NCI-H146 (cell line): ENCODE results near the gene FNDC7.
"Not testable (repeated sequence)": the region's sequence is repeated elsewhere in the genome, so short reads cannot be mapped to it uniquely, and the experiment has no call there.

Experiments used
- DNase-seq: peaks from one replicate; lab custom pipeline; 2025; lab: John Stamatoyannopoulos, UW

The FNDC7 gene

GRCh38 chr1:108712606-108713150 is at the start of gene FNDC7:
TSS of gene FNDC7 (plus strand) at chr1:108712908. CDS start at chr1:108712934, 26 bp downstream.
- peak; percentile 55 for DNase-seq

- no peak for DNase-seq
Measured at GRCh38 chr1:108663074-108663473, 49.6 kb upstream of the FNDC7 start.

GRCh38 chr1:108664481-108664880 is 48.2 kb upstream of the FNDC7 start:
- no peak for DNase-seq

GRCh38 chr1:108665067-108665466 is 47.6 kb upstream of the FNDC7 start:
- DNase-seq: no peak

- no peak for DNase-seq
Measured at GRCh38 chr1:108665771-108666170, 46.9 kb upstream of the FNDC7 start.

- not testable (repeated sequence) for DNase-seq
Measured at GRCh38 chr1:108667422-108667821, 45.3 kb upstream of the FNDC7 start.

- no peak for DNase-seq
Measured at GRCh38 chr1:108668777-108669176, 43.9 kb upstream of the FNDC7 start.

GRCh38 chr1:108669679-108670078 is 43.0 kb upstream of the FNDC7 start:
- no peak for DNase-seq

GRCh38 chr1:108670131-108670773 is 42.5 kb upstream of the FNDC7 start:
- no peak for DNase-seq

- DNase-seq: no peak
Measured at GRCh38 chr1:108671143-108671542, 41.6 kb upstream of the FNDC7 start.

GRCh38 chr1:108678706-108679105 is 34.0 kb upstream of the FNDC7 start:
- no peak for DNase-seq

- no peak for DNase-seq
Measured at GRCh38 chr1:108679586-108680213, 33.0 kb upstream of the FNDC7 start.

- DNase-seq: peak; percentile 53
Measured at GRCh38 chr1:108681701-108682100, 31.0 kb upstream of the FNDC7 start.

- peak; percentile 44 for DNase-seq
Measured at GRCh38 chr1:108685529-108685928, 27.2 kb upstream of the FNDC7 start.

GRCh38 chr1:108686614-108687313 is 25.9 kb upstream of the FNDC7 start:
- DNase-seq: no peak

- no peak for DNase-seq
Measured at GRCh38 chr1:108691128-108691941, 21.4 kb upstream of the FNDC7 start.

- DNase-seq: peak; percentile 93
Measured at GRCh38 chr1:108691942-108692723, 20.6 kb upstream of the FNDC7 start, which contains the start of gene PRPF38B. TSS of gene PRPF38B (plus strand) at chr1:108692310. CDS start at chr1:108692592, 282 bp downstream.

- peak; percentile 68 for DNase-seq
Measured at GRCh38 chr1:108692724-108693655, 19.7 kb upstream of the FNDC7 start.

- no peak for DNase-seq
Measured at GRCh38 chr1:108695535-108695934, 17.2 kb upstream of the FNDC7 start.
